Chondrocyte (in vitro differentiated cells): ENCODE results near the gene PYY. TPM values are rescaled to one million over a fixed set of nuclear protein-coding genes. Genes with fewer than 3 reads are reported as not detected.

Source experiments
- DNase-seq: peaks from one replicate; pipeline ENCODE4 v3.0.0; 2021; ENCODE audit warnings: mixed read lengths, low spot score
- H3K27ac Mint-ChIP-seq: one replicate; pipeline ENCODE4 v1.8.0; 2021; ENCODE audit warnings: mild to moderate bottlenecking, moderate library complexity, mixed read lengths; ENCODE audit not compliant: unreplicated experiment
- H3K27me3 Mint-ChIP-seq: 2 replicates; pipeline ENCODE4 v1.8.0; 2021; ENCODE audit warnings: low read depth, mixed read lengths
- H3K36me3 Mint-ChIP-seq: 2 replicates; pipeline ENCODE4 v1.8.0; 2021; ENCODE audit warnings: low read depth, mixed read lengths
- H3K4me1 Mint-ChIP-seq: 2 replicates; pipeline ENCODE4 v1.8.0; 2021; ENCODE audit warnings: low read depth, mild to moderate bottlenecking, mixed read lengths
- H3K4me3 Mint-ChIP-seq: one replicate; pipeline ENCODE4 v1.8.0; 2021; ENCODE audit warnings: mild to moderate bottlenecking, moderate library complexity, mixed read lengths; ENCODE audit not compliant: unreplicated experiment
- H3K9me3 Mint-ChIP-seq: 2 replicates; pipeline ENCODE4 v1.8.0; 2021; ENCODE audit warnings: low read depth, mixed read lengths
- total RNA-seq: library from RNA; stranded (reverse); gene quantifications from 3 replicates; pipeline ENCODE4 v1.2.1, GENCODE V29; 2021
- TF ChIP-seq, protein P1 (sequence below): fragments of 200-600 bp; sonication (generic); IDR thresholded peaks from 2 replicates; pipeline ENCODE4 v1.5.0; 2021; ENCODE audit warnings: antibody characterized with exemption, mild to moderate bottlenecking, moderate library complexity

The PYY gene
- total RNA-seq, 1 donor from 2014 or later = not detected

DNA sequence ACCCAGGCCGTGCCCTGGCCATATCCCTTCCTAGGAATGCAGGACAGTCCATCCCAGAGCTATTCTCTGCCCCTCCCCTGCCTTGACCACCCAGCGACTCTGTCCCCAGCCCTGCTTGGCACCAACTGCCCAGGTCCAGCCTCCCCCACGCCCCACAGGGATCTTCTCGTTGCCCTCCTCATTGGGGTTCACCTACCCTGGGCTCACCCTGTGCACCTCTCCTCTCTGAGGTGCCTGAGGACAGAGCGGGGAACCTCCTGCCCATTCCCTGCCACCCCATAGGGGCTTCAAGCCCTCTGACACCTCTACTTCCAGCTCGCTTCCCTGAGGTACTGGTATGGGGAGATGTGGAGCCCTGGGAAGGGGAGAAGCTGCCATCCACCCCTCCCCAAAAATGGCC is 40.2 kb downstream of the PYY start:
- H3K27me3 Mint-ChIP-seq = peaks cover 12% of the 10 kb centered on the region
- no peak for DNase-seq
- TF ChIP-seq, protein P1, sequence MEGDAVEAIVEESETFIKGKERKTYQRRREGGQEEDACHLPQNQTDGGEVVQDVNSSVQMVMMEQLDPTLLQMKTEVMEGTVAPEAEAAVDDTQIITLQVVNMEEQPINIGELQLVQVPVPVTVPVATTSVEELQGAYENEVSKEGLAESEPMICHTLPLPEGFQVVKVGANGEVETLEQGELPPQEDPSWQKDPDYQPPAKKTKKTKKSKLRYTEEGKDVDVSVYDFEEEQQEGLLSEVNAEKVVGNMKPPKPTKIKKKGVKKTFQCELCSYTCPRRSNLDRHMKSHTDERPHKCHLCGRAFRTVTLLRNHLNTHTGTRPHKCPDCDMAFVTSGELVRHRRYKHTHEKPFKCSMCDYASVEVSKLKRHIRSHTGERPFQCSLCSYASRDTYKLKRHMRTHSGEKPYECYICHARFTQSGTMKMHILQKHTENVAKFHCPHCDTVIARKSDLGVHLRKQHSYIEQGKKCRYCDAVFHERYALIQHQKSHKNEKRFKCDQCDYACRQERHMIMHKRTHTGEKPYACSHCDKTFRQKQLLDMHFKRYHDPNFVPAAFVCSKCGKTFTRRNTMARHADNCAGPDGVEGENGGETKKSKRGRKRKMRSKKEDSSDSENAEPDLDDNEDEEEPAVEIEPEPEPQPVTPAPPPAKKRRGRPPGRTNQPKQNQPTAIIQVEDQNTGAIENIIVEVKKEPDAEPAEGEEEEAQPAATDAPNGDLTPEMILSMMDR = no peak
- H3K9me3 Mint-ChIP-seq = no peaks in the 10 kb centered on the region
- H3K36me3 Mint-ChIP-seq = no peaks in the 10 kb centered on the region
- H3K4me1 Mint-ChIP-seq = no peaks in the 10 kb centered on the region
- no peak overlapping the region for H3K4me3 Mint-ChIP-seq
- no peak overlapping the region for H3K27ac Mint-ChIP-seq

DNA sequence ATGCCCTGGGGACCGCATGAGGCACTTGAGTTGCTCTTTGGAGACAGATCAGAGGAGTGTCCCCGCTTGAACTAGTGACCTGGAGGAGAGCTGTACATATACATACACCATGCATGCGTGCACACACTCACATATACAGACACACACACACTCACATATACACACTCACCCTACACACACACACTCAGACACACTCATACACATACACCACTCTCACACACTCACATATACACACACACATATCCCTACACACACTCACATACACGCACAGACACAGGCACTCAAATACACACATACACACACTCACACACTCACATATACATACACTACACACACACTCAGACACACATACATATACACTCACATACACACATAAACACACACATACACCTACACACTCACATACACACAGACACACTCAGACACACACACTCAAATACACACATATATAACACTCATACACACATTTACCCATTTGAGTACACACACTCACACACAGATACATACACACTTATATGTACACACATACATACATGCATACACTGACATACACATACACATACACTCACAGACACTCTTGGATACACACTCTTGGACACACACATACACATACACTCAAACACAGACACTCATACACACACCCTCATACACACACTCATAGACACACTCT is 41.0 kb downstream of the PYY start:
- no peak for DNase-seq
- H3K27me3 Mint-ChIP-seq = peaks cover 12% of the 10 kb centered on the region
- H3K36me3 Mint-ChIP-seq = no peaks in the 10 kb centered on the region
- TF ChIP-seq, protein P1 = no peak
- no peak overlapping the region for H3K27ac Mint-ChIP-seq
- H3K4me3 Mint-ChIP-seq = no peak overlapping the region
- H3K9me3 Mint-ChIP-seq = no peaks in the 10 kb centered on the region
- H3K4me1 Mint-ChIP-seq = peaks cover 7% of the 10 kb centered on the region

DNA sequence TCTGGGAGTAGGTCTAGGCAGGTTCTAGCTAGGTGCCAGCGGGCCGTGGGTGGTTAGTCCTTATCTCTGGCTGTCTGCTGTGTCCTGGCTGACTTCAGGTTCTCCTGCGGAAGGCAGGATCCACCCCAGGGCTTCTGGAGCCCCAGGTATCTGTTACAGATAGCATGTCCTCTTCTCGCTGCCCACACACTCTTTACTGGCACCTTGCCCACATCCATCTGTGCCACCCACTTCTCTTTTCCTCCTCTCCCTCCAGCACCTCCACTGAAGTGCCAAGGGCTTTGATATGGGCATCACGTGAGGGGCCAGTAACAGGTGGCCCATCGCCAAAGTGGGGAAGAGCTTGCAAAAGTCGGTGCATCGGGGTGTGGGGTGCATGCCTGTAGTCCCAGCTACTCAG is 41.8 kb downstream of the PYY start:
- Mint-ChIP-seq H3K4me1 (peaks cover 9% of the 10 kb centered on the region), H3K9me3 (no peaks in the 10 kb centered on the region), H3K4me3 (no peak overlapping the region), H3K27ac (no peak overlapping the region), H3K27me3 (peaks cover 12% of the 10 kb centered on the region), H3K36me3 (no peaks in the 10 kb centered on the region)
- TF ChIP-seq, protein P1 = no peak
- DNase-seq = no peak

DNA sequence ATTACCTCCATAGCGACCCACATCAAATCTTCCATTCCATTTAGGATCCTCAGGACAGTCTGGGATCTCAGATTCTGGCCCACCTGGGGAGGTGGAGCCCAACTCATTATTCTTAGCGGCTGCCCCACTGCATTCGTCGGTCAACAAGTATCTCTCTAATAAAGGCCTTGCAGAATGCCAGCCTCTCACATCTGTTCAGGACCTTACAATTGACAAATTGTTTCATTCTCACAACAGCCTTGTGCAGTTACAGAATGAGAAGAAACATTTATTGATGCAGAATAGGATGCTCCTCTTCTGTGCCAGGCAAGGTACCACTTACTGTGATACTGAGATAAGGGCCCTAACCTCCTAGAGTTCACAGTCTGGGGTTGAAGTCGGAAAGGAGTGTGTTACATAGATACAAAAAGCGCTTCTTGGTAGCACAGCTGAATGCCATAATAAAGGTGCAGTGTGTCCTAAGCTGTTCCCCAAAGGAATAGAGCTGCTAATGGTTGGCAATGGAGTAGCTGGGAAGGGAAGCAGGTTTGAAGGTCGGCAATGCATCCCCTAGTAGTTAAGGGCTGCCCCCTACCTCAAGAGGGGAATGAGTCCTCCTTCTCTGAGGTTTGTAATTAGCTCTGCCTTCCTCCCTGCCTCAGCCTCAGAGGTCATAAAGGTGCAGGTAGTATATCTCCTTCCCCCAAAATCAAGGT is 44.1 kb downstream of the PYY start:
- H3K4me1 Mint-ChIP-seq = peaks cover 19% of the 10 kb centered on the region
- peaks cover 6% of the 10 kb centered on the region for H3K27me3 Mint-ChIP-seq
- H3K27ac Mint-ChIP-seq = peak overlapping the region; percentile 52
- H3K9me3 Mint-ChIP-seq = no peaks in the 10 kb centered on the region
- TF ChIP-seq, protein P1 = no peak
- H3K4me3 Mint-ChIP-seq = no peak overlapping the region
- no peak for DNase-seq
- H3K36me3 Mint-ChIP-seq = no peaks in the 10 kb centered on the region

DNA sequence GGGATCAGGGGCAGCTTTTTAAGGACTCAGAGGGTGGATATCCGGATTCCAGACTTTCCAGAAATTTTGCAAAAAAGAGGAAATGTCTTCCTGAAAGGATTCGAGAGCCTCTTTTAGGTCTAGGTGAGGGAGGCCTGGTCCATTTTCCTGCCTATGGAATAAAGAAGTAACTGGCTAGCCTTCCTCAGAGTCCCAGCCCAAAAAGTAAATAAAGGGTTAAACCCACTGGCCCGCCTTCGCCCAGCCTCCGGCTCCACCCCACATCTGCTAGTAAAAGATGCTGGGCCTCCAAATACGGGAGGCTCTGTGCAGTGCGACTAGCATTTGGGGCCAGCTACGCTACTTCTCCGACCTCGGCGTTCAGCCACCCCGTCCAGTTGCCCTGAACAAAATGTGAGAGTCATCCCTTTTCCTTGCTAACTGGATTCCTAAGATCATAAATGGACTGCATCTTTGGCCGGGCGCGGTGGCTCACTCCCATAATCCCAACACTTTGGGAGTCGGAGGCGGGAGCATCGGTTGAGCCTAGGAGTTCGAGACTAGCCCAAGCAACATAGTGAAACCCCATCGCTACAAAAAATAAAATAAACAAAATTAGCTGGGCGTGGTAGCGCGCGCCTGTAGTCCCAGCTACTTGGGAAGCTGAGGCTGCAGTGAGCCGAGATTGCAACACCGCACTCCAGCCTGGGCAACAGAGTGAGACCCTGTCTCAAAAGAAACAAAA is 45.6 kb downstream of the PYY start:
- Mint-ChIP-seq H3K4me3 (peak overlapping the region; percentile 83), H3K9me3 (no peaks in the 10 kb centered on the region), H3K36me3 (no peaks in the 10 kb centered on the region), H3K4me1 (peaks cover 19% of the 10 kb centered on the region), H3K27me3 (no peaks in the 10 kb centered on the region), H3K27ac (peak overlapping the region; percentile 70)
- TF ChIP-seq, protein P1 = no peak
- no peak for DNase-seq
